B cell (primary cell): ENCODE data around the gene TLK2.

Experiments
- CTCF ChIP-seq: fragments of 200-600 bp; IDR thresholded peaks from one replicate; pipeline ENCODE4 v1.8.0; 2022; ENCODE audit warnings: antibody characterized with exemption, mild to moderate bottlenecking
- EZH2 ChIP-seq: IDR thresholded peaks from 2 replicates; pipeline ENCODE4 v1.6.1; 2012; ENCODE audit warnings: borderline replicate concordance, low read depth, mild to moderate bottlenecking, moderate library complexity, low read length; ENCODE audit not compliant: insufficient read depth, poor library complexity, severe bottlenecking

- TF ChIP-seq CTCF (no peak), EZH2 (no peak)
Observed at GRCh38 chr17:62605588-62605987, 127.0 kb downstream of the TLK2 start.
